NCI-H2107 (cell line): ENCODE data around the gene ABLIM2.
"Not testable (repeated sequence)": the region's sequence is repeated elsewhere in the genome, so short reads cannot be mapped to it uniquely, and the experiment has no call there.

Source experiments
- DNase-seq: peaks from one replicate; lab custom pipeline; 2025; lab: John Stamatoyannopoulos, UW

Gene ABLIM2

DNA sequence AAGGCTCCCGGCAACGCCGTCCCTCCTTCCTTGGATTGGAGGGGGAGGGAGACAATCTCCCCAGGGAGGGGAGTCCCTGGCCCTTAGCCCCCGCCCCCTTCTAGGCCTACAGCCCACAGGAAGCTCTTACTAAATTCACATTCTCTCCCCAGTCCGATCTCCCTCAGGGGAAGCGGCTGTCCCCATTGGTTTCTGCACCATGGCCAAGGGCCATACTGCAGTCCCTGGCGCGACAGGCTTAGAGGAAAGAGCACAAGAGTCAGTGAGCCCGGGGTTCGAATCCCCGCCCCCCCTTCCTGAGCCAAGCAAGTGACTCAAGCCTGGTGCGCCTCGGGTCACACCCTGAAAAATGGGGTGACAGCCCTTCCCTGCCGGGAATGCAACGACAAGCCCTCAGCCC, 1.1 kb downstream of the ABLIM2 start:
- DNase-seq: no peak

DNA sequence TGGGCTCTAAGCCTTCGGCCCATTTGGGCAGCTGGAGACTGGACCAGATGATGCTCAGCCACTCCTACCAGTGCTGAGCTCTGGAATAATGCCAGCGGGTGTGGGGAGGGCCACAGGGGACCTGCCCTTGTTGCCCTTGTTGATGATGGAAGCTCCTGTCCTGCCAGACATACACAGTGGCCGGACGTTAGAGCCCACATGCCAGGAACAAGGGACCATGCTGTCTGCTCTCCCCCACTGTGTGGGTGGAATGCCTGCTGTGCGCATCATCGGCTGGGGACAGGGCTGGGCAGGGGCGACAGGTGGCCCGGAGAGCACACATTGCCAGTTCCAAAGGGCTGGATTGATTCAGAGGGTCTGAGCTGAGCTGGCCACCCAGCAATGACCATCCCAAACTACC, 2.0 kb downstream of the ABLIM2 start:
- no peak for DNase-seq

DNA sequence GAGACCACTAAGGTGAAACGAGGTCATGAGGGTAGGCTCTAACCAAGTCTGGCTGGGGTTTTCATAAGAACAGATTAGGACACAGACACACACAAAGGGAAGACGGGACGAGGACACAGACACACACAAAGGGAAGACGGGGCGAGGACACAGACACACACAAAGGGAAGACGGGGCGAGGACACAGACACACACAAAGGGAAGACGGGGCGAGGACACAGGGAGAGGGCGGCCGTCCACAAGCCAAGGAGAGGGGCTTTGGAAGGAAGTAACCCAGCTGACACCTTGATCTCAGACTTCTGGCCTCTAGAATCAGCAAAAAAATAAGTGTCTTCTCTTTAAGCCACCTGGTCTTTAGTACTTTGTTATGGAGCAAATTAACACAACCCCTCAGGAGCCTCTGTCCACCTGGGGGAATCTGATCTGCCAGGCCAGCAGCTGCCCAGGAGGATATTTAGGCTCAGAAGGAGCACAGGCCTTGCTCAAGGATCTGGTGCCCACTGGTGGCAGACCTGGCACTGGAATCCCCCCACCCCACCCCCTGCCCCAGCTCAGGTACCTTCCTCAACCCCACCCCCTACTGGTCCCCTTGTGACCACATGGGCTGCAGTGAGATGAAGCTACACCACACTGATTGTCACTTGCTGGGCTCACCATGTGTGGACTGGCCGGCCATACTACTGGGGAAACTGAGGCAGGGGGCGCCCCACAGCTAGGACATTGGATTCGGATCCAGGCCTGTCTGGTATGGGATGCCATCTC, 2.8 kb downstream of the ABLIM2 start:
- DNase-seq: no peak

DNA sequence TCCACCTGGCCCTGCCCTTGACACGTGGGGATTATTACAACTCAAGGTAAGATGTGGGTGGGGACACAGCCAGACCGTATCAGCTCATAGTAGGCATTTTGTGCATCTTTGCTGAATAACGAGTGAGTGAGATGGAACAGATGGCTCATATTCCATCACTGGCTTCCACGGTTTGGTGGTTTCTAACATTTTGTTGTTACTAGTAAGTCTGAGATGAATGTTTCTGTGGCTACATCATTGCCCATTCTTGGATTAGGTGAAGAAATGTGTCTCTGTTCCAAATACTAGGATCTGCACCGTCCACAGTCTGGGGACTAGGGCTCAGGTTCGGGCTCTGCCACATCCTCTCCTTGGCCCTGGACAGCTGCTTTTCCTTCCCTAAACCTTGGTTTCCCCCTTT, 3.6 kb downstream of the ABLIM2 start:
- DNase-seq: no peak

DNA sequence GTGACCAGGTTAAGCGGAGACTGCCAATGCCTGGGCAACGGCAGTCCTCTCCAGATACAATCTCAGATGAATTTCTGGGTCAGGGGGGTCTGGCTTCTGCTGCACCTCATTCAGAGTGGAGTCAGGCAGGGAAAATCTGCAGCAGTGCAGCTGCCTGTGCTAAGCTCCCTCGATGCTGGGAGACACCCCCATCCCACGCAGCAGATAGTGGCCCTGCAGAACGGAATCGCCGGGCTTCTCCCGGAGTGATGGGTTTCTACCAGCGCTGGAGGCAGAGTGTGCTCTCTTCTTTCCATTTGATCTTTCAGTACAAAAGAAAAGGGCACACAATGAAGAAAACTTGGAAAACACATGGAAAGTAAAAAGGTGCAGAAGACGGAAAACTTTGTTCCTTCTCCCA, 5.2 kb downstream of the ABLIM2 start:
- DNase-seq: no peak

DNA sequence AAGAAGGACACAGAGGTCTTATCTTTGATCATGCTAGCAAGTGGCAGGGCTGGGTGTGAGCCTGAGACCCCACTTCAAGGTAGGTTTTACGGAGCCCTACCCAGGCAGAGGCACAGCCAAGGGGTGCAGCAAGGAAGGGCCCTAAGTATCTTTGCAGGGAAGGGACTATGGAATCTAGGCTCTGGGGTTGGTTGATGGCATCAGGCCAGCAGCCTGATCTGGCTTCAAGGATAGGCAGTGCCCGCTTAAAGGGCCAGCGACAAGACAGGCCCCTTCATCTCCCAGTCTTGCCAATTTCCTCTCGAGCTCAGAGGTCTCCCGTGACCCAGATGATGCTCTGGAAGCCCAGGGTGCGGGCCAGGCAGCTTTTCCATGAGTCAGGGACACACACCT, 5.8 kb downstream of the ABLIM2 start:
- DNase-seq: no peak

DNA sequence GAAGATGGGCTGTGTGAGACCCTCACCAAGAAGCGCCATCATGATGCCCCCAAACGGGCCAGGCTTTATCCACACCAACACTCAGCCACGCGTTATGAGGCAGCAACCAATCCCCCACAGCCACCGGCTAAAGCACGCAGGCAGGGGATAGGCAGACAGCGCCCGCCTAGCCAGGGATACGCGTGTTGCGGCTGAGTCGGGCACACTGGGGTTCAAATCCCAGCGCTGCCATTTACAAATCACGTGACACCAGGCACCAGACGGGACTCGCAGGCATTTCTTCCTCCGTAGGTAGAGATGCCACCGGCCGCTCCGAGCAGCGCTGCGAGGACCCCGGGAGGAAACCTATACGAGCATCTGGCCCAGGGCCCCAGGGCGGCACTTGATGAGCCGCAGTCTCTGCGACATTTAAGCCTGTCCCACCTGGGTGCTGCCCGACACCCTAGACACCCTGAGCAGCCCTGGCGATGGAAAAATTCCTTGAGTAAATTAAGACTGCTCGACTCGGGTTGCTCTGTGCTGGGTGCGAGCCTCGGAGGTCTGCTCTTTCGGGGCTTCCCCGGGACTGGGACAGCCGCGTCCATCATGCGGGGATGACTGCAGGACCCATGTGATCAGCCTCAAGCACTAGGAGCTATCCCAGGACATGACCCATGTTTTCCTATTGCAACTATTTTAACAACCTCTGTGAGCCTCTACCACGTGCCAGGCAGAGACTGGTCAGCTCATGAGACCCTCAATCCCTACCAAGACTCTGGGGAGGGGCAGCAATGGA, 6.3 kb downstream of the ABLIM2 start:
- no peak for DNase-seq

DNA sequence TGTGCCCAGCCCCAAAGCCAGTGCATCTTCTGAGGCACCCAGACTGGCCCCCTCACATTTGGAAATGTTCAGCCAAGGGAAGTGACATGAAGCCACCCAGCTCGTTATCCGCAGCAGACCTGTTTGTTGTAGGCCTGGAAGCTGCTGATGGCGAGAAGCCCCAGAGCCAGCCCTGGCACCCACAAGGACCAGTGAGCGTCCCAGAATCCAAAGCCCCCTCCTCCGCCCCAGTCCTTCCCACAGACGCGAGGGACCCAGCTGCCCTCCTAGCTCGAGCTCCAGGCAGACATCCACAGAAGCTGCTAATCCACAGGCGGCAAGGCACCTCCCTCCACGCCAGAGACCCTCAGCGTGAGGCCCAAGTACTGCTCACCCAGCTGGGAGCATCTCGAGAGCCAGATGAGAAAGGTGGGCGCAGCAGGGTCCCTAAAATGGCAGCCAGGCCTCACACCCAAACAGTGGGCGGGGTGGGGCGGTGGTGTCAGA, 7.4 kb downstream of the ABLIM2 start:
- DNase-seq: no peak

DNA sequence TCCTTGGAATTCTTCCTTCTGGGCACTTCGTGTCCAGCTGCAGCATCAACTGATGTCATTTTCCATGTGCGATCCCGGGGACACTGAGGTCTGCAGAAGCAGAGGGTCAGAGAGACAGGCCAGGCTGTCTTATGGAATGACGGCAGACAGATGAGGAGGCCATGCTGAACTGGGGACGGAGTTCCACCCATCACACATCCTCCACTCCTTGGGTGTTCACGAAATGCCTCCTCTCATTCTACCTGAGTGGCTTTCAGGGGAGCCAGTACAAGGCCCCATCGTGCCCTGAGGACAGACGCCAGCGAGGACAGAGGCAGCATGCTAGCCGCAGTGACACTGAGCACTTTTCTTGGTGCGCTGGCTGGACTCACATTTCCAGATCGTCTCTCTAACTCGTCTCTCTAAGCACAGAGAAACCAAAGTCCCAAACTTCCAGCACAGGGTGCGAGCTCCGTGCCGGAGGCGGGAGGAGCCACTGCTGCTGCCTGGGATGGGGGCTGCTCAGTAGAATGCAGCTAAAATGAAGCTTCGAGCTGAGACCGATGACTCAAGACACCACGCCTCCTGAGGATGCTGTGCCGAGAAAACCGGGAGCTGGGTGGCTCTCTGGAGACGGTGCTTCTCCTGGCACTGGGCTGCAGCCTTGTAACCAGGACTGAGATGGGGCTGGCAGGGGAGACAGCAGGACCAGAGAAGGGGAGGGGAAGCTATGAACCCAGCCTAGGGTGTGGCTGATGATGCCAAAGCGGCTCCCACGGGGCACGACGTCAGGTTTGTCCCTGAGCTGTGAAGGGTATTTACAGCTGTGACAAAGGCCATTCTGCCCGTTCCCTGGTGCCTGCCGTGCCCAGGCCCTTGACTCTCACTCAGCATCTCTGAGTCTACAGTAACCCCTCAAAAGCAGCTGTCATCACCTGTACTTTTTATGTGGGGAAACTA, 8.2 kb downstream of the ABLIM2 start:
- no peak for DNase-seq

DNA sequence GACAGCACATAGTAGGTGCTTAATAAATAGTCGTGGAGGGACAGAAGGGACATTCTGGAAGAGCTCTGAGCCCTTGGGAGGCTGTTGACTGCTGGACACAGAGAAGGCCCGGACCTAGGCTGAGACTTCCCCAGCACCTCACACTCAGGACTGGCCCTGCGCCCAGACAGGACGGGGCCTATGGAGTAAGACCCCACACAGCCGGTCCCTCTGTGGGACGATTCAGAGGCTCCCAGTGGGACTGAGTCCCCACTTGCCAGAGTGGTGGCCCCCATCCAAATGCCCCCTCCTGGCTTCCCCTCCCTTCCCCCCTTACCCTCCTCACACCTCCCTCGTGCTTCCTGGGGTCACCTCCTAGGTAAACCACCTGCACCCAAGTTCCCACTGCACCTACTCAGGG, 8.9 kb downstream of the ABLIM2 start:
- DNase-seq: no peak

DNA sequence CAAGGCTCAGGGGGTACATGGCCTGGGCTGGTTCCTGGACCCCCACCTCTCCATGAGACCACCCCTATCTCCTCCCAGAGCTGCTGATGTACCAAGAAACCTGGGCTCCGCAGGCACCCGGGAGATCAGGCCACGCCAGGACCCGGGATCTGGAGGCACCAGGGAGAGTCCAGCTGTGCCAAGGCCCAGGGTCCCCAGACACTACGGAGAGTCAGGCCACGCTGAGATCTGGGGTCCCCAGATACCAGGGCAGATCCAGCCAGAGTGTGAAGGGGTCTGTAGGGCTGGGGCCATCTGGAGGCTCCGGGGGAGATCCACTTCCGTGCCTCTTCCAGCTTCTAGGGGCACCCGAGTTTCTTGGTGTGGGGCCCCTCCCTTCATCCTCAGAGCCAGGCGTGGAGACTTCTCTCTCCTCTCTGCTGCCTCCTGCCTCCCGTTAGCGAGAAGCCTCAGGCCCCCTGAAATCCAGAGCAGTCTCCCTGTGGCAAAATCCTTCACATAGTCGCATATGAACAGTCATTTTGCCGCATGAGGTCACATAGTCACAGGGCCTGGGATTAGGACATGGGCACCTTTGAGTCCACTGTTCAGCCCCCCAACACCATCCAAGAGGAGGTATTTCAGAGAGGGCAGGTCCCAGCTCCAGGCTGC, 9.7 kb downstream of the ABLIM2 start:
- no peak for DNase-seq

DNA sequence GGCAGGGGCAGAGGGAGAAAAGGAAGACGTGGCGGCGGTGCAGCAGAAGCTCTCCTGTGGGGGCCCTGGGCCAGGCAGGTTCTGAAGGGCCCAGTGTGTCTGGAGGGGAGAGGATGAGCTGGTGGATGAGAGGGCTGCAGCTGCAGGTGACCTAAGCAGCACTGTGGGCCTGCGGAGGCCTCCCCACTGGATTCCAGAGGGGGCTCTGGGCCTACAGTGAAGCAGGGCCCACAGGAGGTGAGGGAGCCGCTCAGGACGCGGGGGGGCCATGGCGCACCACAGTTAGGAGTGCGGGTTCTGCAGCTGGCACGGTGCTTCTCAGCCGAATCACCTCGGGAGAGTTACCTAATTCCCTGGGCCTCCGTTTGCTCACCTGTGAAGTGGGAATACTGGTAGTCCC, 10.5 kb downstream of the ABLIM2 start:
- no peak for DNase-seq

DNA sequence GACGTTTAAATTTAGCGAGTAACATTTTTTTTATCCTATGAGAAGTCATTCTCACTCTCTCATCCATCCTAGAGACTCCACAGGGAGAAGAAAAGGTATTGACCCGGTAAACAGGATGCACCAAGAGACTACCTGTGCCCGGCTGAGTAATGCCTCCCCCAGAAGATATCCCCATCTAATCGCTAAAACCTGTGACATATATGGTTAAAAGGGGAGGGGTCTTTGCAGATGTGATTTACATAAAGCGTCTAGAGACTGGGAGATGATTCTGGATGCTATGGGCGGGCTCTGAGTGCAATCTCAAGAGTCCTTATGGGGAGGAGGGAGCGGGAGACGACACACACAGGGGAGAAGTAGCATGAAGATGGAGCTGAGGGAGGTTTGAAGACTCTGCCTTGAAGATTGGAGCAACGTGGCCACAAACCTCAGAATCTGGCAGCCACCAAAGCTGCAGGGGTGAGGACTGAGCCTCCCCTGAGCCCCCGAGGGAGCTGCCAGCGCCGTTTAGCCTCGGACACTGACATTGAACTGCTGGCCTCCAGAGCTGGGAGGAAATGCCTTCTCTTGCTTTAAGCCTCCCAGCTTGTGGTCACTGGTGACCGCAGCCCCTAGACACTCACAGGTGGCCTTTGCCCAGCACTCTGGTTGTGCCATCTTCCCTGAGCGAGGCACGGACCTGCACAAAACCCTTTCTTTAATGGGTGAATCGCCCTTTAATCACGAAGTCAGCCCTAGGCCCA, 11.2 kb downstream of the ABLIM2 start:
- DNase-seq: no peak

DNA sequence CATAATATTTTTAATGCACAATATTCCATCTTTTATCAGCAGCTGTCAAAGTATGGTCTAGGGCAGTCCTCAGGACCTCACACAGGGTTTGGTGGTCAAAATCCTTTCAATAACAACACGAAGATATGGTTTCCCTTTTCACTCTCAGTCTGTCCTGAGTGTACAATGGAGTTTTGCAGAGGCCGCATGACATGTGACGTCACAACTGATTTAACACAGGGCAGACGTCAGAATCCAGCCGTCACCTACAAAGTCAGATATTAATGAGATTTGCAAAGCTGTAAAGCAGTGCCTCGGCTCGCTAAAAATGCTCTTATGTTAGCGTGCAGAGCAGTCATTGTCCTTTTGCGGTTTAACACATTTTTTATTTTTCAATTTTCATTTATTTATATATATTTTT, 12.5 kb downstream of the ABLIM2 start:
- no peak for DNase-seq

DNA sequence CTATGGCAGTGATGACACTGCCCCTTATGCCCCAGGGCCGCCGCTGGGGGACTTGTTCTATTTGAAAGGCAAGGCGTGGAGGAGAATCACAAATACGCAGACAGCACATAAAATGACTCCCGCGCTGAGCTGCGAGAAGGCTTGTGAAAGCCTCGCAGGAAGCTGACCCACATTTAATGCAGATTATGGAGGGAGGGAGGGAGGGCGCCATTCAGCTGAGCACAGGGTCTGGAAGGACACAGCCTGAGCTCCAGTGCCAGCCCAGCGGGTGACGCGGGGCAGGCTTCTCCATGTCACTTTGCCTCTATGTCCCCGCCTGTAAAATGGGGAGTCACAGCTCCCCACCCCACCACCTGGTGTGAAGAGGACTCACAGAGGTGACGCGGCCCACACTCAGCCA, 14.3 kb downstream of the ABLIM2 start:
- DNase-seq: no peak

DNA sequence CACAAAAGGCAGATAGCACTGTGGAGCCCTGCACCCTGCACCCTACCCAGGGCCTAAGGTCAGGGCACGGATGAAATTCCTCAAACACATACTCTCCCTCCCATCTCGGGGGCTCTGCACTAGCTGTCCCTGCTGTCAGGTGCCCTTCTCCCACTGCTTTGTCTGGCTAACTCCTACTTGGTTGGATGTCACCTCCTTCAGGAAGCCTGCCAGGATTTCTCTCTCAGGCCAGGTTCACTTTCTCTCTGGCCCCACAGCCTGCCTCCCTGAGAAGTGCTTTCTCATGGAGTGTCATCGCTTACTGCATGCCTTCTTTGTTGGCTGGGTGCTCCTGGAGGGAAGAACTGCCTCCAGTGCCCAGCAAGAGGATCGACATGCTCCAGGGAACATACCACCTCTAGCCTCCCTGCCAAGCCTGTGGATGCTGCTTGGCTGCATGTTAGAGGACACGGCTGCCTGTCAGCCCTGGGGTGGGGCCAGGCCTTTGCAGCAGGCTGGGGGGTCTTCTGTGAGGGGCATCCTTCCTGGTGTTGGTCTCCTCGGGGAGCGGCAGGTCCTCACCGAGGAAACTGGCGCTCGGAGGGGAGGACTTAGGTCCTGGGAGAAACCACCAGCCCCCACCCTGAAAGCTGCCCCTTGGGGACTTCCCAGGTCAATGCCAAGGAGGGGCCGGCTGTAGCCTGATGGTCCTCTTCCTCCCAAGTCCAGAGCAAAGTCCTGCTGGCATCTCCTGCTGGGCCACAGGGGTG, 15.0 kb downstream of the ABLIM2 start:
- no peak for DNase-seq

DNA sequence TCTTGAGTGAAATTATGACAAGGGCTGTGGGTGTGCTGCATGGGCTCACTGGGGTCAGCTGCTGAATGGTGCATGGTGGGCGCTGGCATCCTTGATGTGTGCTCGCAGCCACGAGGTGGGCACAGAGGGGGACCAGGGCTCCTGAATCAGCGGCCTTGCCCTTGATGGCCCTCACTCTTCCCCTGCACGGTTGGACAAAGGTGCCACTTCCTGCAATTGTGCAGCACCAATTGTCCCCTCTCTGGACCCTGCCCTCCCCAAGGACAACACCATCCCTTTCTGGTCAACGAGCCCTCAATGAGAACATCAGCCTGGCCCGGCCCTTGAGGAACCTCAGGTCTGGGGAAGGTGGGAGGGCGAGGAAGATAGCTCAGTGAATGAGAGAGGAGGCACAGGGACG, 16.1 kb downstream of the ABLIM2 start:
- DNase-seq: no peak

DNA sequence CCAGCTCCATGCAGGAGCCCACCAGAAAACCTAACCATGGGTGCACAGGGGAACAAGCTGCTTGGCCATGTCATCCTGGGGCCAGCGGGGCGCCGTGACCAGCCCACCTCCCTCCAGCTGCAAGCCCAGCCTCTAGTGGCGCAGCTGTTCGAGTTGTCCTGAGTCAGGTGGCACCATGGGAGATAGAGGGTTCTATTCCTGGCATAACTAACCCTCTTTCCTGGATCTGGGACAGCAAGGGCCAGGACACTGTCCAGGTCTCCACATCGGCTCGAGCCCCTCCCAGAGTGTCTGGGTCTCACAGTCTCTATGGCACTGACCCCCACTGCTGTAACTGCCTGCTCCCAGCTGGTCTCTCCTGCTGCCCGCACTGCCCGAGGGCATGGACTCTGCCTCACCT, 16.7 kb downstream of the ABLIM2 start:
- DNase-seq: no peak

DNA sequence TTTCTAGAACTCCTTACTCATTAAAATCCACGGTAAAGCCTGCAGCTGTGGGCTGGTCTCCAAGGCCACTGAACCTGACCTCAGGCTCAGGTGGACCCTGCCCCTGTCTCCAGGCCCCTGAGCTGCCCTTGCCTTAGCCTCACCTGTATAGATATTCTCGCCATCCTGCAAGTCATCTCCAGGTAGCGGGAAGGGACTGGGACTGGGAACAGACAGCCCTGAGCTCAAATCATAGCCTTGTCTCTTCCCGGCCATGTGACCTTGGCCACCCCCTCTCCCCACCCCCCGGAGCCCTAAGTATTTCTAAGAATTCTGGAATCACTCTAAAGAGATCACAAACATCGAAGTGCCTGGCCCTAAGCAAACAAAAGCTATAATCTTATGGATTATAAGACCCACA, 17.7 kb downstream of the ABLIM2 start:
- no peak for DNase-seq

DNA sequence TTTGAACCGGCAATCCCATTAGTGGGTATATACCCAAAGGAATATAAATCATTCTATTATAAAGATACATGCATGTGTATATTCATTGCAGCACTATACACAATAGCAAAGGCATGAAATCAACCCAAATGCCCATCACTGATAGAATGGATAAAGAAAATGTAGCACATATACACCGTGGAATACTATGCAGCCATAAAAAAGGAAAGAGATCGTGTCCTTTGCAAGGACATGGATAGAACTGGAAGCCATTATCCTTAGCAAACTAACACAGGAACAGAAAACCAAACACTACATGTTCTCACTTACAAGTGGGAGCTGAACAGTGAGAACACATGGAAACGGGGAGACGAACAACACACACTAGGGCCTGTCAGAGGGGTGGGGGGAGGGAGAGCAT, 18.9 kb downstream of the ABLIM2 start:
- DNase-seq: not testable (repeated sequence)
